CD14-positive monocyte (primary cell): Measurements from ENCODE around the gene EPHA3. TPM values are rescaled to one million over a fixed set of nuclear protein-coding genes. Genes with fewer than 3 reads are reported as not detected.

ENCODE experiments used
- DNase-seq, 3 donors: peaks; one replicate each; pipeline ENCODE4 v3.0.0-alpha.2; 2011 to 2022
- H2AFZ ChIP-seq: 2 replicates; pipeline ENCODE4 v1.6.0; 2012; ENCODE audit warnings: mild to moderate bottlenecking, low read depth, low read length, inconsistent platforms; ENCODE audit not compliant: insufficient read depth, poor library complexity, severe bottlenecking
- H3K27ac ChIP-seq, 2 donors: 1 replicate in 1 of 2; 2 replicates in 1 of 2; pipeline ENCODE4 v1.5.1; 2012 to 2013; ENCODE audit warnings: low read length in 2 of 2, control low read depth in 1 of 2, inconsistent platforms in 1 of 2, low read depth in 1 of 2, mild to moderate bottlenecking in 1 of 2
- H3K27me3 ChIP-seq, 2 donors: one replicate each; pipeline versions ENCODE4 v1.6.0 to v1.6.1; 2011 to 2013; ENCODE audit warnings: low read length in 2 of 2; ENCODE audit not compliant: control insufficient read depth in 2 of 2, insufficient read depth in 2 of 2
- H3K36me3 ChIP-seq, 2 donors: replicated peaks in 1 of 2; 1 replicate in 1 of 2; 2 replicates in 1 of 2; pipeline versions ENCODE4 v1.5.1 to v1.6.1; 2012 to 2013; ENCODE audit warnings: low read length in 2 of 2, control low read depth in 1 of 2, inconsistent platforms in 1 of 2, mild to moderate bottlenecking in 1 of 2; ENCODE audit not compliant: insufficient read depth in 2 of 2, control insufficient read depth in 1 of 2
- H3K4me1 ChIP-seq, 2 donors: 1 replicate in 1 of 2; 2 replicates in 1 of 2; pipeline versions ENCODE4 v1.5.1 to v1.6.1; 2012 to 2013; ENCODE audit warnings: low read length in 2 of 2, control low read depth in 1 of 2, inconsistent platforms in 1 of 2, mild to moderate bottlenecking in 1 of 2, moderate library complexity in 1 of 2; ENCODE audit not compliant: insufficient read depth in 2 of 2, control insufficient read depth in 1 of 2
- H3K4me2 ChIP-seq: replicated peaks from 2 replicates; pipeline ENCODE3; 2012; ENCODE audit warnings: low read length, moderate library complexity, mild to moderate bottlenecking; ENCODE audit not compliant: poor library complexity, severe bottlenecking; ENCODE audit errors: extremely low read depth
- H3K4me3 ChIP-seq, 3 experiments: fragments of 200-600 bp in 1 of 3; sonication (generic) in 1 of 3; replicated peaks in 1 of 3; 1 replicate in 2 of 3; 2 replicates in 1 of 3; pipeline ENCODE4 v1.5.1; 2011 to 2013; ENCODE audit warnings: low read length in 3 of 3, mild to moderate bottlenecking in 3 of 3, control low read depth in 2 of 3, low read depth in 2 of 3, inconsistent platforms in 1 of 3, moderate library complexity in 1 of 3
- H3K79me2 ChIP-seq: 2 replicates; pipeline ENCODE4 v1.6.0; 2012; ENCODE audit warnings: mild to moderate bottlenecking, control low read depth, inconsistent platforms, low read length, moderate library complexity; ENCODE audit not compliant: insufficient read depth
- H3K9ac ChIP-seq: 2 replicates; pipeline ENCODE4 v1.6.0; 2017; ENCODE audit warnings: low read length, mild to moderate bottlenecking; ENCODE audit not compliant: insufficient read depth, poor library complexity, severe bottlenecking
- H3K9me3 ChIP-seq, 2 donors: replicated peaks in 1 of 2; 1 replicate in 1 of 2; 2 replicates in 1 of 2; pipeline versions ENCODE4 v1.5.1 to v1.6.1; 2012 to 2013; ENCODE audit warnings: low read length in 2 of 2, control low read depth in 1 of 2; ENCODE audit not compliant: control insufficient read depth in 1 of 2, insufficient read depth in 1 of 2
- H4K20me1 ChIP-seq: 2 replicates; pipeline ENCODE4 v1.6.0; 2012; ENCODE audit warnings: mild to moderate bottlenecking, low read length, control low read depth, moderate library complexity; ENCODE audit not compliant: insufficient read depth
- H3K27ac Mint-ChIP-seq, 7 donors: one replicate each; pipeline ENCODE4 v1.8.0; 2020; ENCODE audit warnings: mild to moderate bottlenecking in 7 of 7, mixed read lengths in 7 of 7, moderate library complexity in 6 of 7, inconsistent platforms in 2 of 7
- H3K27me3 Mint-ChIP-seq, 3 donors: one replicate each; pipeline ENCODE4 v1.8.0; 2021 to 2022; ENCODE audit warnings: low read depth in 3 of 3, mild to moderate bottlenecking in 3 of 3, mixed read lengths in 3 of 3, moderate library complexity in 3 of 3, inconsistent platforms in 1 of 3
- H3K36me3 Mint-ChIP-seq, 2 donors: one replicate each; pipeline ENCODE4 v1.8.0; 2020; ENCODE audit warnings: mixed read lengths in 2 of 2, inconsistent platforms in 1 of 2, mild to moderate bottlenecking in 1 of 2
- H3K4me1 Mint-ChIP-seq: one replicate; pipeline ENCODE4 v1.8.0; 2020; ENCODE audit warnings: mild to moderate bottlenecking, mixed read lengths
- H3K4me3 Mint-ChIP-seq, 2 donors: one replicate each; pipeline ENCODE4 v1.8.0; 2020; ENCODE audit warnings: mild to moderate bottlenecking in 2 of 2, mixed read lengths in 2 of 2, moderate library complexity in 1 of 2
- H3K9me3 Mint-ChIP-seq, 7 donors: one replicate each; pipeline ENCODE4 v1.8.0; 2020 to 2022; ENCODE audit warnings: mixed read lengths in 7 of 7, mild to moderate bottlenecking in 6 of 7, moderate library complexity in 6 of 7, inconsistent platforms in 2 of 7
- CTCF ChIP-seq: fragments of 200-600 bp; IDR thresholded peaks from one replicate; pipeline ENCODE4 v1.8.0; 2022; ENCODE audit warnings: antibody characterized with exemption, mild to moderate bottlenecking
- WGBS: methylation state at CpG from one replicate; pipeline ENCODE4 v1.1.5; 2013; ENCODE audit warnings: missing lambda C conversion rate; ENCODE audit not compliant: insufficient coverage; 5-methylcytosine and 5-hydroxymethylcytosine counted together
- intact Hi-C, 2 donors: fragments of 100-400 bp; cut with micrococcal nuclease; formaldehyde crosslinking; loops; one replicate each; pipeline versions ENCODE4 v1.15.0 to v1.15.1; 2023
- polyA plus RNA-seq, 3 donors: library from polyadenylated mRNA; depleted of rRNA in 1 of 3; unstranded in 2 of 3; stranded (reverse) in 1 of 3; fragments of 300-500 nt in 2 of 3; fragments of >200 nt in 1 of 3; fragmentation: Illumina TruSeq in 2 of 3; gene quantifications; 1 replicate in 2 of 3; 2 replicates in 1 of 3; pipeline ENCODE4 v1.2.3, GENCODE V29; 2012 to 2021

The EPHA3 gene
- polyA plus RNA-seq, 3 donors: not detected

DNA sequence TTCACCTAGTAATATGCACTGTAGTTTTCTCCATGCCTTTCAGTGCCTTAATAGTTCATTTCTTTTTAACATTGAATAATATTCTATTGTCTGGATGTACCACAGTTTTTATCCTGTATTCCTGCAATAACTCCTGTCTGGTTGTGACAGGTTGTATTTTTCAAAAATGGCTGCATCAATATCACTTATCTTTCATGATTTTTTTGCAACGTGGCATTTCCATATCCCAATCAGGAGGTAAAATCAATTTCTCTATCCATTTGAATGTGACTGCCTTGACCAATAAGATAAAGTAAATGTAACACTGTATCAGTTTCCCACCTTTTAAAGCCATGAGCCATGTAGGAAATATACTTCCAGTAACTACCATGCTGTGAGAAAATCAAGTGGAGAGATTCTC, 27.5 kb upstream of the EPHA3 start:
- no peak for TF ChIP-seq CTCF
- H4K20me1 ChIP-seq: no peaks in the 10 kb centered on the region
- H3K4me1 ChIP-seq: no peaks in the 10 kb centered on the region
- no peaks in the 10 kb centered on the region for H3K36me3 ChIP-seq
- H3K27me3 ChIP-seq: no peaks in the 10 kb centered on the region
- no peaks in the 10 kb centered on the region for H3K79me2 ChIP-seq
- peaks cover 0 to 2% of the 10 kb centered on the region in 2 donors for H3K9me3 ChIP-seq
- H3K27ac ChIP-seq: no peak overlapping the region
- Mint-ChIP-seq H3K4me1 (no peaks in the 10 kb centered on the region), H3K4me3 (no peak overlapping the region), H3K27ac (no peak overlapping the region), H3K36me3 (no peaks in the 10 kb centered on the region), H3K9me3 (peaks cover 0 to 5% (median 3%) of the 10 kb centered on the region in 7 donors), H3K27me3 (no peaks in the 10 kb centered on the region)
- no peak overlapping the region for H3K4me2 ChIP-seq
- WGBS: no CpG with 5 or more reads among the region's 1 CpG
- H3K4me3 ChIP-seq: no peak overlapping the region
- intact Hi-C loops: no loop called here
- DNase-seq: no peak
- no peak overlapping the region for H2AFZ ChIP-seq
- no peak overlapping the region for H3K9ac ChIP-seq

- Histone ChIP-seq H3K4me2 (no peak overlapping the region), H3K4me1 (no peaks in the 10 kb centered on the region), H3K9ac (no peak overlapping the region), H2AFZ (no peak overlapping the region), H3K36me3 (no peaks in the 10 kb centered on the region), H3K27ac (no peak overlapping the region), H3K27me3 (no peaks in the 10 kb centered on the region), H3K9me3 (no peaks in the 10 kb centered on the region), H3K4me3 (no peak overlapping the region), H4K20me1 (no peaks in the 10 kb centered on the region), H3K79me2 (no peaks in the 10 kb centered on the region)
- no peaks in the 10 kb centered on the region for H3K4me1 Mint-ChIP-seq
- no peak overlapping the region for H3K27ac Mint-ChIP-seq
- no CpG with 5 or more reads among the region's 1 CpG for WGBS
- DNase-seq: no peak
- H3K9me3 Mint-ChIP-seq: peaks cover 0 to 4% (median 0%) of the 10 kb centered on the region in 7 donors
- TF ChIP-seq CTCF: no peak
- H3K36me3 Mint-ChIP-seq: no peaks in the 10 kb centered on the region
- H3K27me3 Mint-ChIP-seq: no peaks in the 10 kb centered on the region
- no peak overlapping the region for H3K4me3 Mint-ChIP-seq
- intact Hi-C loops: no loop called here
Observed at GRCh38 chr3:89087851-89088250, 19.6 kb upstream of the EPHA3 start.
